Parathyroid adenoma (tissue), 2 donors: ENCODE results near the gene HAUS7.

Experiments used
- H2AFZ ChIP-seq: fragments of 300-600 bp; sonication (generic); one replicate; pipeline ENCODE4 v1.7.0; 2017; ENCODE audit warnings: antibody characterized with exemption, mild to moderate bottlenecking
- H3K27ac ChIP-seq: fragments of 300-600 bp; sonication (generic); one replicate; pipeline ENCODE4 v1.7.0; 2017
- H3K27me3 ChIP-seq: fragments of 300-600 bp; sonication (generic); one replicate; pipeline ENCODE4 v1.7.0; 2017; ENCODE audit warnings: low read length; ENCODE audit not compliant: control insufficient read depth, insufficient read depth
- H3K36me3 ChIP-seq: fragments of 300-600 bp; sonication (generic); one replicate; pipeline ENCODE4 v1.7.0; 2017; ENCODE audit warnings: low read length; ENCODE audit not compliant: control insufficient read depth, insufficient read depth
- H3K4me1 ChIP-seq: fragments of 300-600 bp; sonication (generic); one replicate; pipeline ENCODE4 v1.7.0; 2017; ENCODE audit warnings: control low read depth
- H3K4me2 ChIP-seq: fragments of 300-600 bp; sonication (generic); one replicate; pipeline ENCODE4 v1.7.0; 2017; ENCODE audit warnings: low read length
- H3K4me3 ChIP-seq: fragments of 300-600 bp; sonication (generic); one replicate; pipeline ENCODE4 v1.7.0; 2017; ENCODE audit warnings: low read depth, low read length
- H3K79me2 ChIP-seq: fragments of 300-600 bp; sonication (generic); one replicate; pipeline ENCODE4 v1.7.0; 2017; ENCODE audit warnings: control low read depth
- H3K9ac ChIP-seq: fragments of 300-600 bp; sonication (generic); one replicate; pipeline ENCODE4 v1.7.0; 2017; ENCODE audit warnings: mild to moderate bottlenecking
- H3K9me3 ChIP-seq: fragments of 300-600 bp; sonication (generic); one replicate; pipeline ENCODE4 v1.7.0; 2017; ENCODE audit warnings: low read length; ENCODE audit not compliant: control insufficient read depth
- CTCF ChIP-seq: fragments of 300-600 bp; sonication (generic); IDR thresholded peaks from one replicate; pipeline ENCODE4 v1.7.0; 2017; ENCODE audit warnings: antibody characterized with exemption, mild to moderate bottlenecking
- donor health status: primary hyperparathyroidism.

The HAUS7 gene

GRCh38 chrX:153488231-153488914, 18.0 kb upstream of the HAUS7 start:
- Histone ChIP-seq H3K4me2 (no peak overlapping the region), H3K9me3 (no peaks in the 10 kb centered on the region), H3K4me3 (no peak overlapping the region), H2AFZ (no peak overlapping the region), H3K4me1 (no peaks in the 10 kb centered on the region), H3K36me3 (no peaks in the 10 kb centered on the region), H3K79me2 (no peaks in the 10 kb centered on the region), H3K27ac (no peak overlapping the region), H3K27me3 (no peaks in the 10 kb centered on the region), H3K9ac (no peak overlapping the region)
- no peak for TF ChIP-seq CTCF

GRCh38 chrX:153487590-153488071, 17.3 kb upstream of the HAUS7 start:
- Histone ChIP-seq H3K79me2 (no peaks in the 10 kb centered on the region), H3K27me3 (no peaks in the 10 kb centered on the region), H3K36me3 (no peaks in the 10 kb centered on the region), H3K9ac (no peak overlapping the region), H3K27ac (no peak overlapping the region), H3K4me1 (no peaks in the 10 kb centered on the region), H2AFZ (no peak overlapping the region), H3K9me3 (no peaks in the 10 kb centered on the region), H3K4me2 (no peak overlapping the region), H3K4me3 (no peak overlapping the region)
- TF ChIP-seq CTCF: no peak

DNA sequence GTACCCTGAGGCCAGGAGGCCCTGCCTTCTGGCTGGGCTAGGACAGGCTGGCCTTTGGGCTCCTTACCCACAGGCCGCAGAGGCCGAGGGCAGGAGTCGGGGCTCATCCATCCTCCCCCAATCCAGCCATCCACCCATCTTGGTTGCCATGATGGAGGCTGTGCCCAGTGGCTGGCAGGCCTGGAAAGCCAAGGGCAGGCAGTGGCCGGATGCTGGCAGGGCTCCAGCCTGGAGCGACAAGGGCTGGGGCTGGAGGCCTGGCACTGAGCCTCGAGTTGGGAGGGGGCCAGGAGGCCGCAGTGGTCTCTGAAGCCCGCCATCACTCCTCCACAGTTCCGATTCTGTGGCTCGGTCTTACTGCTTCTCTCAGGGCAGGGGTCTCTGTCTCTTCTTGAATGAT, 15.8 kb upstream of the HAUS7 start:
- H3K4me1 ChIP-seq: no peaks in the 10 kb centered on the region
- no peaks in the 10 kb centered on the region for H3K27me3 ChIP-seq
- H2AFZ ChIP-seq: no peak overlapping the region
- no peak overlapping the region for H3K4me2 ChIP-seq
- no peaks in the 10 kb centered on the region for H3K36me3 ChIP-seq
- H3K27ac ChIP-seq: no peak overlapping the region
- TF ChIP-seq CTCF: no peak
- no peaks in the 10 kb centered on the region for H3K79me2 ChIP-seq
- H3K4me3 ChIP-seq: no peak overlapping the region
- H3K9ac ChIP-seq: no peak overlapping the region
- no peaks in the 10 kb centered on the region for H3K9me3 ChIP-seq

GRCh38 chrX:153485396-153486080, 15.2 kb upstream of the HAUS7 start:
- Histone ChIP-seq H3K27me3 (no peaks in the 10 kb centered on the region), H3K9ac (no peak overlapping the region), H3K36me3 (no peaks in the 10 kb centered on the region), H3K4me1 (no peaks in the 10 kb centered on the region), H3K79me2 (no peaks in the 10 kb centered on the region), H2AFZ (no peak overlapping the region), H3K9me3 (no peaks in the 10 kb centered on the region), H3K27ac (no peak overlapping the region), H3K4me2 (no peak overlapping the region), H3K4me3 (no peak overlapping the region)
- TF ChIP-seq CTCF: no peak
